HCT116 (cell line): ENCODE measurements around the gene LILRB1. TPM values are rescaled to one million over a fixed set of nuclear protein-coding genes. Genes with fewer than 3 reads are reported as not detected.

Experiments used
- ATAC-seq: fragments of 200-7000 bp; cut with Tn5 transposase; 2 replicates; pipeline ENCODE4 v1.9.1; 2020; ENCODE audit warnings: mild to moderate bottlenecking, moderate library complexity
- BruUV-seq: library from RNA; stranded (reverse); fragments of 400-500 nt; replicated peaks from 2 replicates; lab custom pipeline; 2021; lab: Mats Ljungman, UMichigan
- CTCF ChIA-PET: fragments of 300-600 bp; sonication (Branson Sonifier 250); formaldehyde crosslinking; loops from one replicate; lab custom pipeline; 2021; ENCODE audit warnings: antibody characterized with exemption; lab: Charles Lee
- POLR2A ChIA-PET: fragments of 300-600, 350-600 bp; sonication (Branson Sonifier 250); formaldehyde crosslinking; loops from one replicate; lab custom pipeline; 2021; ENCODE audit warnings: antibody characterized with exemption; lab: Charles Lee
- RAD21 ChIA-PET, 2 experiments: fragments of 300-600 bp; sonication (Branson Sonifier 250); formaldehyde crosslinking; loops; one replicate each; lab custom pipeline; 2023; ENCODE audit warnings: low total read pairs in 2 of 2; ENCODE audit not compliant: uncharacterized antibody in 2 of 2, unreplicated experiment in 2 of 2, low non-redundant PET in 1 of 2; lab: Charles Lee
- DNase-seq: peaks from one replicate; pipeline ENCODE4 v3.0.0-alpha.2; 2010; ENCODE audit warnings: low read depth, low spot score
- H2AFZ ChIP-seq: fragments of 200-600 bp; shearing (Covaris generic), sonication (generic); 2 replicates; pipeline ENCODE4 v1.6.1; 2017; ENCODE audit warnings: low read depth, mixed run types, mixed read lengths, antibody characterized with exemption, low read length; ENCODE audit not compliant: poor library complexity, severe bottlenecking
- H3K27ac ChIP-seq: 2 replicates; pipeline ENCODE4 v1.5.1; 2012; ENCODE audit warnings: low read depth, low read length
- H3K27me3 ChIP-seq: fragments of 200-600 bp; sonication (generic); 2 replicates; pipeline ENCODE4 v1.6.1; 2016; ENCODE audit warnings: mixed run types, low read length, mixed read lengths; ENCODE audit not compliant: insufficient read depth
- H3K36me3 ChIP-seq, 2 experiments: fragments of 200-500 bp in 1 of 2; fragments of 200-600 bp in 1 of 2; sonication (Bioruptor generic) in 1 of 2; sonication (generic) in 1 of 2; 2 replicates each; pipeline versions ENCODE4 v1.5.1 to v1.6.1; 2014 to 2016; ENCODE audit warnings: low read length in 2 of 2, inconsistent platforms in 1 of 2, mixed read lengths in 1 of 2, mixed run types in 1 of 2; ENCODE audit not compliant: insufficient read depth in 2 of 2, control insufficient read depth in 1 of 2
- H3K4me1 ChIP-seq, 2 experiments: fragments of 200-600 bp in 1 of 2; sonication (generic) in 1 of 2; 2 replicates each; pipeline versions ENCODE4 v1.5.1 to v1.6.1; 2012 to 2017; ENCODE audit warnings: low read length in 2 of 2, inconsistent platforms in 1 of 2, mild to moderate bottlenecking in 1 of 2, mixed read lengths in 1 of 2, mixed run types in 1 of 2, moderate library complexity in 1 of 2; ENCODE audit not compliant: insufficient read depth in 2 of 2, control insufficient read depth in 1 of 2
- H3K4me2 ChIP-seq: fragments of 200-600 bp; sonication (generic); 2 replicates; pipeline ENCODE4 v1.6.1; 2017; ENCODE audit warnings: mixed run types, low read length, mixed read lengths
- H3K4me3 ChIP-seq, 2 experiments: fragments of 200-600 bp in 1 of 2; sonication (generic) in 1 of 2; replicated peaks in 1 of 2; 2 replicates each; pipeline ENCODE4 v1.5.1; 2011 to 2016; ENCODE audit warnings: low read length in 2 of 2, control low read depth in 1 of 2, low read depth in 1 of 2, mild to moderate bottlenecking in 1 of 2, mixed read lengths in 1 of 2, mixed run types in 1 of 2
- H3K79me2 ChIP-seq: fragments of 200-600 bp; sonication (generic); 2 replicates; pipeline ENCODE4 v1.6.1; 2017; ENCODE audit warnings: mild to moderate bottlenecking, mixed run types, low read length, moderate library complexity, mixed read lengths; ENCODE audit not compliant: insufficient read depth
- H3K9ac ChIP-seq: fragments of 200-600 bp; sonication (generic); 2 replicates; pipeline ENCODE4 v1.6.1; 2016; ENCODE audit warnings: low read length, mixed read lengths
- H3K9me2 ChIP-seq: fragments of 200-600 bp; sonication (generic), shearing (Covaris generic); 2 replicates; pipeline ENCODE4 v1.6.1; 2017; ENCODE audit warnings: mixed run types, mild to moderate bottlenecking, moderate library complexity; ENCODE audit not compliant: insufficient read depth
- H3K9me3 ChIP-seq, 2 experiments: fragments of 200-500 bp in 1 of 2; fragments of 200-600 bp in 1 of 2; sonication (Bioruptor generic) in 1 of 2; sonication (generic) in 1 of 2; 2 replicates each; pipeline ENCODE4 v1.6.1; 2014 to 2017; ENCODE audit warnings: low read length in 2 of 2, mixed read lengths in 2 of 2, inconsistent platforms in 1 of 2, low read depth in 1 of 2, mild to moderate bottlenecking in 1 of 2, mixed run types in 1 of 2, moderate library complexity in 1 of 2; ENCODE audit not compliant: control insufficient read depth in 1 of 2, insufficient read depth in 1 of 2
- H4K20me1 ChIP-seq: fragments of 200-600 bp; sonication (generic), shearing (Covaris generic); 2 replicates; pipeline ENCODE4 v1.6.1; 2017; ENCODE audit warnings: mixed run types, mild to moderate bottlenecking, moderate library complexity; ENCODE audit not compliant: insufficient read depth
- CBX3 ChIP-seq: IDR thresholded peaks from 2 replicates; pipeline ENCODE4 v1.6.1; 2012; ENCODE audit warnings: low read depth
- CEBPB ChIP-seq: IDR thresholded peaks from 2 replicates; pipeline ENCODE4 v1.6.1; 2012; ENCODE audit warnings: low read depth
- FOSL1 ChIP-seq: IDR thresholded peaks from 2 replicates; pipeline ENCODE4 v1.6.1; 2012; ENCODE audit warnings: low read depth
- JUND ChIP-seq: IDR thresholded peaks from 2 replicates; pipeline ENCODE4 v1.6.1; 2012
- POLR2A ChIP-seq: IDR thresholded peaks from 2 replicates; pipeline ENCODE4 v1.7.0; 2011; ENCODE audit warnings: borderline replicate concordance; ENCODE audit not compliant: insufficient read depth, insufficient read length; ENCODE audit errors: extremely low read depth
- POLR2AphosphoS5 ChIP-seq: IDR thresholded peaks from 2 replicates; pipeline ENCODE4 v1.6.1; 2011; ENCODE audit warnings: mild to moderate bottlenecking, low read depth, low read length, moderate library complexity
- RAD21 ChIP-seq: IDR thresholded peaks from 2 replicates; pipeline ENCODE4 v1.6.1; 2012; ENCODE audit warnings: low read depth, mild to moderate bottlenecking
- SP1 ChIP-seq: IDR thresholded peaks from 2 replicates; pipeline ENCODE4 v1.6.1; 2012; ENCODE audit warnings: low read depth
- ZFX ChIP-seq: fragments of 450-650 bp; IDR thresholded peaks from 2 replicates; pipeline ENCODE4 v1.6.1; 2017
- ZNF274 ChIP-seq: fragments of 200-500 bp; sonication (Bioruptor generic); IDR thresholded peaks from 2 replicates; pipeline ENCODE4 v1.6.1; 2014; ENCODE audit warnings: mild to moderate bottlenecking, low read depth, low read length, inconsistent platforms
- intact Hi-C: fragments of 100-400 bp; cut with micrococcal nuclease; formaldehyde crosslinking; loops from 2 replicates; pipeline ENCODE4 v1.10.0; 2022
- total RNA-seq: library from RNA; stranded (reverse); gene quantifications from one replicate; pipeline ENCODE4 v1.2.1, GENCODE V29; 2021; ENCODE audit not compliant: unreplicated experiment
- TF ChIP-seq, protein P1 (sequence below): IDR thresholded peaks from 2 replicates; pipeline ENCODE4 v1.6.1; 2012
- TF ChIP-seq, protein P2 (sequence below): IDR thresholded peaks from 2 replicates; pipeline ENCODE4 v1.6.1; 2011; ENCODE audit warnings: mild to moderate bottlenecking, low read length, moderate library complexity; ENCODE audit not compliant: insufficient replicate concordance; ENCODE audit errors: extremely low read depth

The LILRB1 gene
- total RNA-seq, 1 experiment from 2014 or later = not detected

DNA sequence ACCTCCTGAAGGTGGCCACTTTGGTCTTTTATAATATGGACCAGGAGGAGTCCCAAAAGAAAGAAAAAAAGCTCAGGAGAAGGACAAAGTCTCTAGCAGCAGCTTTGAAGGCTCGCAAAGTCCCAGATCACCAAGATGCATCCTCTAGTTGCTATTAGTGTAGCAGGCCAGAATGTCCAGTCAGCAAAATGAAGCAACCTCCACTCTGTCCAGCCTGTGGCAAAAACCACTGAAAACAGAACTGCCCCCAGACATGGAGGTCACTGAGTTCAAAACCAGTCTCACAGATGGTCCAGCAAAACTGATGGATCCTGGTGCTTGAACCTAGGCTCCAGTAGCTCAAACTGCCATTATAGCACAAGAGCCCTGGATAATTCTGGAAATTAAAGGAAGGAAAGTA, 42.9 kb downstream of the LILRB1 start:
- intact Hi-C loops = no loop called here
- H3K9me2 ChIP-seq = no peaks in the 10 kb centered on the region
- H3K4me1 ChIP-seq = no peaks in the 10 kb centered on the region
- no peaks in the 10 kb centered on the region for H3K79me2 ChIP-seq
- H3K27me3 ChIP-seq = peaks cover 41% of the 10 kb centered on the region
- H2AFZ ChIP-seq = no peak overlapping the region
- H3K27ac ChIP-seq = no peak overlapping the region
- H4K20me1 ChIP-seq = no peaks in the 10 kb centered on the region
- H3K36me3 ChIP-seq = no peaks in the 10 kb centered on the region
- TF ChIP-seq RAD21 = no peak
- no peak for TF ChIP-seq SP1
- TF ChIP-seq ZNF274 = no peak
- no peak for TF ChIP-seq ZFX
- TF ChIP-seq, protein P1, sequence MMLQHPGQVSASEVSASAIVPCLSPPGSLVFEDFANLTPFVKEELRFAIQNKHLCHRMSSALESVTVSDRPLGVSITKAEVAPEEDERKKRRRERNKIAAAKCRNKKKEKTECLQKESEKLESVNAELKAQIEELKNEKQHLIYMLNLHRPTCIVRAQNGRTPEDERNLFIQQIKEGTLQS = no peak
- TF ChIP-seq POLR2A = no peak
- no peak for TF ChIP-seq FOSL1
- no peak for TF ChIP-seq CEBPB
- TF ChIP-seq JUND = no peak
- TF ChIP-seq, protein P2, sequence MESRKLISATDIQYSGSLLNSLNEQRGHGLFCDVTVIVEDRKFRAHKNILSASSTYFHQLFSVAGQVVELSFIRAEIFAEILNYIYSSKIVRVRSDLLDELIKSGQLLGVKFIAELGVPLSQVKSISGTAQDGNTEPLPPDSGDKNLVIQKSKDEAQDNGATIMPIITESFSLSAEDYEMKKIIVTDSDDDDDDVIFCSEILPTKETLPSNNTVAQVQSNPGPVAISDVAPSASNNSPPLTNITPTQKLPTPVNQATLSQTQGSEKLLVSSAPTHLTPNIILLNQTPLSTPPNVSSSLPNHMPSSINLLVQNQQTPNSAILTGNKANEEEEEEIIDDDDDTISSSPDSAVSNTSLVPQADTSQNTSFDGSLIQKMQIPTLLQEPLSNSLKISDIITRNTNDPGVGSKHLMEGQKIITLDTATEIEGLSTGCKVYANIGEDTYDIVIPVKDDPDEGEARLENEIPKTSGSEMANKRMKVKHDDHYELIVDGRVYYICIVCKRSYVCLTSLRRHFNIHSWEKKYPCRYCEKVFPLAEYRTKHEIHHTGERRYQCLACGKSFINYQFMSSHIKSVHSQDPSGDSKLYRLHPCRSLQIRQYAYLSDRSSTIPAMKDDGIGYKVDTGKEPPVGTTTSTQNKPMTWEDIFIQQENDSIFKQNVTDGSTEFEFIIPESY = no peak
- no peak for TF ChIP-seq CBX3
- no peak for TF ChIP-seq POLR2AphosphoS5
- H3K4me3 ChIP-seq = no peak overlapping the region
- H3K4me2 ChIP-seq = no peak overlapping the region
- DNase-seq (no peak), ATAC-seq (no peak)
- ChIA-PET RAD21 (no interaction called here), CTCF (interaction anchor here (0.9 to 4.4 kb wide), 8 partner anchors 10 to 196 kb away, joined by 3 to 28 read pairs (median 7); partner anchors contain the start of gene LILRB4), POLR2A (no interaction called here)
- no peaks in the 10 kb centered on the region for H3K9me3 ChIP-seq
- BruUV-seq = no TSS peak
- H3K9ac ChIP-seq = no peak overlapping the region
